Common myeloid progenitor, CD34-positive (primary cell): Measurements from ENCODE around the gene C1QTNF12.
"Not testable (repeated sequence)": the region's sequence is repeated elsewhere in the genome, so short reads cannot be mapped to it uniquely, and the experiment has no call there.

Source experiments
- CTCF ChIA-PET: fragments of 350-600 bp; sonication (Branson Sonifier 250); formaldehyde crosslinking; loops from one replicate; lab custom pipeline; 2021; ENCODE audit warnings: antibody characterized with exemption; lab: Charles Lee
- POLR2A ChIA-PET: fragments of 350-600 bp; sonication (Branson Sonifier 250); formaldehyde crosslinking; loops from one replicate; lab custom pipeline; 2021; ENCODE audit warnings: antibody characterized with exemption; lab: Charles Lee
- DNase-seq, 3 donors: peaks; one replicate each; pipeline versions ENCODE4 v3.0.0 to v3.0.0-alpha.2; 2013
- H3K27ac ChIP-seq, 2 experiments: 1 replicate in 1 of 2; 2 replicates in 1 of 2; pipeline ENCODE4 v1.7.0; 2013; ENCODE audit warnings: inconsistent platforms in 2 of 2, low read length in 2 of 2, mild to moderate bottlenecking in 2 of 2, low read depth in 1 of 2, moderate library complexity in 1 of 2; ENCODE audit not compliant: severe bottlenecking in 2 of 2, insufficient read depth in 1 of 2, poor library complexity in 1 of 2
- H3K27me3 ChIP-seq, 5 experiments: replicated peaks in 2 of 5; 1 replicate in 3 of 5; 2 replicates in 2 of 5; pipeline versions ENCODE4 v1.6.1 to v1.7.0; 2013; ENCODE audit warnings: low read length in 4 of 5, mild to moderate bottlenecking in 2 of 5, moderate library complexity in 2 of 5, inconsistent platforms in 1 of 5; ENCODE audit not compliant: insufficient read depth in 5 of 5, control insufficient read depth in 4 of 5
- H3K36me3 ChIP-seq, 4 experiments: 1 replicate in 2 of 4; 2 replicates in 2 of 4; pipeline versions ENCODE4 v1.6.1 to v1.7.0; 2013; ENCODE audit warnings: low read length in 3 of 4, control low read depth in 1 of 4, mild to moderate bottlenecking in 1 of 4; ENCODE audit not compliant: control insufficient read depth in 4 of 4, insufficient read depth in 4 of 4
- H3K4me1 ChIP-seq, 4 experiments: 1 replicate in 3 of 4; 2 replicates in 1 of 4; pipeline versions ENCODE4 v1.6.1 to v1.7.1; 2013; ENCODE audit warnings: low read length in 3 of 4, mild to moderate bottlenecking in 3 of 4, control low read depth in 1 of 4, inconsistent platforms in 1 of 4, moderate library complexity in 1 of 4; ENCODE audit not compliant: control insufficient read depth in 4 of 4, insufficient read depth in 4 of 4; ENCODE audit errors: control extremely low read depth in 1 of 4
- H3K4me3 ChIP-seq, 7 experiments: 1 replicate in 4 of 7; 2 replicates in 3 of 7; pipeline versions ENCODE4 v1.5.1 to v1.7.0; 2013; ENCODE audit warnings: mild to moderate bottlenecking in 7 of 7, low read length in 6 of 7, moderate library complexity in 6 of 7, inconsistent platforms in 2 of 7, low read depth in 2 of 7, control low read depth in 1 of 7; ENCODE audit not compliant: insufficient read depth in 4 of 7, control insufficient read depth in 1 of 7; ENCODE audit errors: extremely low read depth in 1 of 7
- H3K9me3 ChIP-seq, 5 experiments: 1 replicate in 4 of 5; 2 replicates in 1 of 5; pipeline versions ENCODE4 v1.6.1 to v1.7.1; 2013; ENCODE audit warnings: low read length in 4 of 5, mild to moderate bottlenecking in 2 of 5, inconsistent platforms in 1 of 5, low read depth in 1 of 5, moderate library complexity in 1 of 5; ENCODE audit not compliant: control insufficient read depth in 4 of 5, insufficient read depth in 2 of 5; ENCODE audit errors: control extremely low read depth in 1 of 5
- WGBS: methylation state at CpG from one replicate; pipeline ENCODE4 v1.1.5; 2013; ENCODE audit not compliant: insufficient coverage; 5-methylcytosine and 5-hydroxymethylcytosine counted together

The C1QTNF12 gene

DNA sequence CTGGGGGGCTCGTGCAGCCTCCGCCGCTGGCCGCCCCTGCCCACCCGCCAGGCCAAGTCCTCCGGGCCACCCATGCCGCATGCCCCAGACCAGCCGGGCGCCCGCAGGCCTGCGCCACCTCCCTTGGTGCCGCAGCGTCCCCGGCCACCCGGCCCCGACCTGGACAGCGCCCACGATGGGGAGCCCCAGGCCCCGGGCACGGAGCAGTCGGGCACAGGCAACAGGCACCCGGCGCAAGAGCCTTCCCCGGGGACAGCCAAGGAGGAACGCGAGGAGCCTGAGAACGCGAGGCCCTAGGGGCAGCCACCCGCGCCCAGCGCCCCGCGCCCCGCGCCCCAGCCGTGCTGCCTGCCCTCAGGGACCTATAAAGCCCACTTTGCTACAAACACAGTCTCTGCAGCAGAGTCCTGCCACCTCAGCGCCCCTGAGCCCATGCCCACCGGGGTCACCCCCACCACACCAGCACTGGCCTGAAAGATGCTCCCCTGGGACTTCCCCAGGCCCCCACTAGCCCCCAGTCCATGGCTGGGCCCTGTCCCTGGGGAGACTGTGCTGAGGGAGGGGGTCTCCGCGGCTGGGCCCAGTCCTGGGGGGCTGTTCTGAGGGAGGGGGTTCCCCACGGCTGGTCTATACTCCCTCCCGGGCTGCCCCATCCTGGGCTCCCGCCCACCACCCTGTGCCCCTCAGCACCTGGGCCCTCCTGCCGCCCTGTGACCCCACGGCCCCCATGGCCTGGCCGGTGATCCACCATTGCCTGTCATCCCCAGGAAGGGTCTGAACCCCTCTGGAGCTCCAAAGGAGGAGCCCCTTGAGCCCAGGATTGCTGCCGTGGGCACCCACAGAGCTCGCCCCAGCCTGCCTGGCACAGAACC lies 48.7 kb downstream of the C1QTNF12 start:
- no peak for DNase-seq

DNA sequence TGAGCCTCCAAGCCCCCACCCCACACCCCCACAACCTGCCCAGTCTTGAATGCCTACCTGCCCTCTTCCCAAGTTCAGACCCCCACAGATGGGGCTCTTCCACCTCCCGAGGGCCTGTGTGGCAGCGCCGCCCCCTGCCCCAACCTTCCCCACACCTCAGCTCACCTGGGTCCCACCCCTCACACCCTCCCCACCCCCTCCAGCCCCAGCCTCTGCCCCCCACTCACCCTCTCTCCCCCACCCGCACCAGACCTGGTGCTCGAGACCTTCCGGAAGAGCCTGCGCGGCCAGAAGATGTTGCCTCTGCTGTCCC lies 49.4 kb downstream of the C1QTNF12 start:
- no peaks in the 10 kb centered on the region for H3K36me3 ChIP-seq
- no peak overlapping the region for H3K4me3 ChIP-seq
- POLR2A ChIA-PET, result no interaction called here
- peaks cover 0 to 13% (median 0%) of the 10 kb centered on the region in 5 experiments for H3K9me3 ChIP-seq
- peaks cover 0 to 33% (median 22%) of the 10 kb centered on the region in 4 experiments for H3K4me1 ChIP-seq
- no peaks in the 10 kb centered on the region for H3K27me3 ChIP-seq
- DNase-seq, result no peak
- no peak overlapping the region for H3K27ac ChIP-seq
- CTCF ChIA-PET, result interaction anchor here (1.0 kb wide), 1 partner anchor 75 kb away, joined by 4 read pairs; no protein-coding TSS in a partner anchor
- WGBS, result 100% methylated on average over 4 of the region's 8 CpGs

More for the DNA sequence above, 48.7 kb downstream of the C1QTNF12 start:
- Histone ChIP-seq H3K36me3 (no peaks in the 10 kb centered on the region), H3K9me3 (peaks cover 0 to 13% (median 0%) of the 10 kb centered on the region in 5 experiments), H3K27me3 (no peaks in the 10 kb centered on the region), H3K4me1 (peaks cover 0 to 33% (median 22%) of the 10 kb centered on the region in 4 experiments), H3K27ac (no peak overlapping the region), H3K4me3 (no peak overlapping the region)
- ChIA-PET POLR2A (interaction anchor here (0.7 kb wide), 1 partner anchor 107 kb away, joined by 3 read pairs; no protein-coding TSS in a partner anchor), CTCF (interaction anchor here (0.6 kb wide), 1 partner anchor 27 kb away, joined by 3 read pairs; no protein-coding TSS in a partner anchor)
- WGBS, result 95% methylated on average over 33 of the region's 48 CpGs

DNA sequence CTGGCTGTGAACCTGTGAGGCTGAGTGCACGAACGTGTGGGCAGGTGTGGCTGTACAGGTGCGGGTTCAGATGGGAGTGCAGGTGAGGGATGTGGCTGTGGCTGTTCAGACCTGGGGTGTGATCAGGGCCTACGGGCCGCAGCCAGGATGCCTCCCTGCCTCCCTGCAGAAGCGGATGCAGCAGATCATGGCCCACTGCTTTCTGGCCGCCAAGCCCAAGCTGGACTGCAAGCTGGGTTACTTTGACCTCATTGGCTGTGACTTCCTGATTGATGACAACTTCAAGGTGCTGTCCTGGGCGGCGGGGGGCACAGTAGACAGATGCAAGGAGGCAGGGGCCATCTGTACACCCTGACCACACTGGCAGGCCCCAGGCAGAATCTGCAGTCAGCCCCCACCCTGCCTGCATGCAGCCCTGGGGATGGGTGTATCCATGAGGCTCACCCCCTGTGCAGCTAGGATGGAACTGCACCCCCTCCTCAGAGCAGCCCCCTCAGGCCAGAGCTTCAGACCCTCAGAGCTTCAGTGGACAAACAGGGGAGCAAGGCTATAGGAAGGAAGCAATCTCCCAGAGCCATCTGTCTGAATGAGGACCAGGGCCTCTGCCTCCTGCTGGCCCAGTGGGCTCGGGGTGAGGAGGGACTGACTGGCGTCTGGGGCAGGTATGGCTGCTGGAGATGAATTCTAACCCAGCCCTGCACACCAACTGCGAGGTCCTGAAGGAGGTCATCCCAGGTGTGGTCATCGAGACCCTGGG lies 49.9 kb downstream of the C1QTNF12 start:
- no peak for DNase-seq
- Histone ChIP-seq H3K4me3 (no peak overlapping the region), H3K27me3 (no peaks in the 10 kb centered on the region), H3K36me3 (no peaks in the 10 kb centered on the region), H3K9me3 (peaks cover 0 to 14% (median 0%) of the 10 kb centered on the region in 5 experiments), H3K27ac (no peak overlapping the region), H3K4me1 (peaks cover 0 to 33% (median 22%) of the 10 kb centered on the region in 4 experiments)
- ChIA-PET CTCF (interaction anchor here (1.0 to 1.3 kb wide), 3 partner anchors 13 to 76 kb away, joined by 3 to 4 read pairs (median 3); no protein-coding TSS in a partner anchor), POLR2A (no interaction called here)
- 94% methylated on average over 11 of the region's 13 CpGs for WGBS

DNA sequence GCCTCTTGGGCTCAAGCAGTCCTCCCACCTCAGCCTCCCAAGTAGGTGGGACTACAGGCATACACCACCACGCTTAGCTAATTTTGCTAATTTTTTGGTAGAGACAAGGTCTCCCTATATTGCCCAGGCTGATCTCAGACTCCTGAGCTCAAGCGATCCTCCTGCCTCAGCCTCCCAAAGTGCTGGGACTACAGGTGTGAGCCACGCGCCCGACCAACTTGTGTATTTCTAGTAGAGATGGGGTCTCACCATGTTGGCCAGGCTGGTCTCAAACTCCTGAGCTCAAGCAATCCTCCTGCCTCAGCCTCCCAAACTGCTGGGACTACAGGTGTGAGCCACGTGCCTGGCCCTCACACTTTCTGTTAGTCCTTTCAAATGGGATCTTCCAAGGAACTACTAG lies 50.8 kb downstream of the C1QTNF12 start:
- H3K27me3 ChIP-seq, H3K4me3 ChIP-seq, H3K27ac ChIP-seq, DNase-seq, H3K36me3 ChIP-seq, POLR2A ChIA-PET: not testable (repeated sequence)
- WGBS, result 100% methylated on average over 5 of the region's 6 CpGs
- CTCF ChIA-PET, result interaction anchor here (1.2 to 1.3 kb wide), 2 partner anchors 14 to 75 kb away, joined by 3 read pairs; no protein-coding TSS in a partner anchor
- H3K4me1 ChIP-seq, result peaks cover 0 to 28% (median 20%) of the 10 kb centered on the region in 4 experiments
- H3K9me3 ChIP-seq, result peaks cover 0 to 17% (median 2%) of the 10 kb centered on the region in 5 experiments

DNA sequence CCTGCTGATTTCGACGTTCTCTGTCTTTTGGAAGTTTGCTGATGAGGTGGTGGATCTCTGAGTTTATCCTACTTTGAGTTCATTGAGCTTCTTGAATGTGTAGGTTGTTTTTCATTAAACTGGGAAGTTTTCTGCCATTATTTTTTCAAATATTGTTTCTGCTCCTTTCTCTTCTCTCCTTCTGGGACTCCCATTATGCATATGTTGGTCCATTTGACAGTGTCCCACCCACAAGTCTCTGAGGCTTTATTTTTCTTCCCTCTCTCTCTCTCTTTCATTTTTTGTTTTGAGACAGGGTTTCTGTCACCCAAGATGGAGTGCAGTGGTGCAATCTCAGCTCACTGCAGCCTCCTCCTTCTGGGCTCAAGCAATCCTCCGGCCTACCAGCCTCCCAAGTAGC lies 51.8 kb downstream of the C1QTNF12 start:
- 78% methylated on average over 3 of the region's 3 CpGs for WGBS
- Histone ChIP-seq H3K27ac (no peak overlapping the region), H3K36me3 (no peaks in the 10 kb centered on the region), H3K4me1 (peaks cover 0 to 18% (median 10%) of the 10 kb centered on the region in 4 experiments), H3K4me3 (no peak overlapping the region), H3K27me3 (no peaks in the 10 kb centered on the region), H3K9me3 (peaks cover 0 to 17% (median 2%) of the 10 kb centered on the region in 5 experiments)
- DNase-seq, result peak in 2 of 3 donors; percentile 45 to 70
- CTCF ChIA-PET, result interaction anchor here (0.8 to 1.1 kb wide), 3 partner anchors 12 to 24 kb away, joined by 3 read pairs; no protein-coding TSS in a partner anchor
- POLR2A ChIA-PET, result no interaction called here
